GM19035 (cell line): ENCODE results near the gene TPO.

Experiments used
- ATAC-seq: cut with Tn5 transposase; IDR thresholded peaks from one replicate; pipeline ENCODE4 v1.9.1; 2021; ENCODE audit not compliant: unreplicated experiment

TPO gene

DNA sequence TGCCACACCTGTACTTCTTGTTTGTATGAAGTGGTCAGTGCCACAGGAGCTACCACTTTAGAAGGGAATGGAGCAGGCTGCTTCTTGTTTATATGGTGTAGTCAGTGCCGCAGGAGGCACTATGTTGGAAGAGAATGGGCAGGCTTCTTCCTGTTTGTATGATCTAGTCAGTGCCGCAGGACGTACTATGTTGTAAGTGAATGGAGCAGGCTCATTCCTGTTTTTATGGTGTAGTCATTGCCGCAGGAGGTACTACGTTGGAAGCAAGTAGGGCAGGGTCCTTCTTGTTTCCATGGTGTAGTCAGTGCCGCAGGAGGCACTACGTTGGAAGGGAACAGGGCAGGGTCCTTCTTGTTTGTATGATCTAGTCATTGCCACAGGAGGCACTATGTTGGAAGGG, 27.3 kb downstream of the TPO start:
- no peak for ATAC-seq

DNA sequence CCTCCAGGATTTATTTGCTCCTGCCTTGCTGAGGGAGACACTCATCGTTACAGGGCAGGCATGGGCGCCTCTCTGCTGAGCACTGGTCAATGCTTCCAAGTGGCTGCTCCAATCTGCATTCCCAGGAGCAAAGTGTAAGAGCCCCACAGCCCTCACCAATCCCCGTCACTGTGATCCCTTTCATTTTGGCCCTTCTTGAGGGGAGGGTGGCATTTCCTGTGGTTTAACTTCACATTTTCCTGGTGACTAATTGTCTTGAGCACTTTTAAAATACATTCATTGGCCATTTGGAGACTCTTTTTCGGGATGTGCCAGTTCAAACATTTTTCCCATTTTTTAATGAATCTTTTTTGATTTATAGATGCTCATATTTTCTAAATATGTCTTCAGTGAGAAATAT, 33.0 kb downstream of the TPO start:
- no peak for ATAC-seq

DNA sequence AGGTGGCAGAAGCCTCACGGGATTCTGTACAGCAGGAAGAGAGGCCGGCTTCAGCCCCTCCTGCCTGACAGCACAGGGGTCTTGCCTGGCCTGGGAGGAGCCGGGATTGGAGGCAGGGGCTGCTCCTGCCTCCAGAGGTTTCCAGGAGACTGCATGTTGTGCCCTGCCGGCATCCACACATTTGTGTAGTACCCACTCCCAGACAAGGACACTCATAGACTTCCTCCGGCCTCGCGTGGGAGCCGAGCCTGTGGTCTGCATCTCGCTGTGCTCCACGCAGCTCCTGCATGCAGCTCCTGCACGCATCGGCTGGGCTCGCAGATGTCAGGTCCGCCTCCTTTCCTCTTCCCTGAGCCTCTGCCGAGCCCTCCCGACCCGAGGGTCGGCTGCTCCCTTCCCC, 34.7 kb downstream of the TPO start:
- no peak for ATAC-seq

DNA sequence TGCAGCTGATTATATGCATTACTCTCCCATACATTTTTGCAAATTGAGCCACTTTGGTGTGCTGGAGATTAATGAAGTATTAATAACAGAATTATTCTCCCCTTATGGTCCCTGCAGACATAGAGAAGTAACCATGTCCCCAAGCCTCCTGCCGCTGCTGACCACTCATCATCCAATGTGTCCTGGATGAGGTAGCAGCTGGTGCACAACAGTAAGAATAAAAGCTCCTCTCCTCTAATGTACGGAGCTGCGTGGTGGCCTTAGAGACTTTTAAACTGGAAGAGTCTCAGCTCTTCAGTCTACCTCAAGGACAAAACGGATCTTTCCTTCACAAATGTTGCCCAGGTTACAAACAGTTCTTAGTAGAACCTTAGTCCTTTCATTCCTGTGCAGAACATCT, 37.7 kb downstream of the TPO start:
- no peak for ATAC-seq

DNA sequence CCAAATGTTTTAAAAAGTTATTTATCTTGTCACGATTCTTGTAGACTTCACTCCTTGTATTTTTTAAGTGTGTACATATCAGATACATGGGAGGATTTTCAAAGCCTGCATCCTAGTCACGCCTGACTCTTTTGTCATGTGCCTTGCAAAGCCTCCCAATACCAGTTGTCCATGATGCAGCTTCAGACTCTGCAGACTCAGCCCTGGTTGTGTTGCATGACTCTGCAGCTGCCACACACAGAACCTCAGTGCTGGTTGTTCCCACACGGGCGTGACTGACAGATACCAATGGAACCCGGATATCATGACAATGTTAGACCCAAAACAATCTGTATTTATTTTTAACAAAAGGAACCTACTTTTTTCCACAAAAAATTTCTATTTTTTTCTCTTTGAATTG, 38.2 kb downstream of the TPO start:
- no peak for ATAC-seq

DNA sequence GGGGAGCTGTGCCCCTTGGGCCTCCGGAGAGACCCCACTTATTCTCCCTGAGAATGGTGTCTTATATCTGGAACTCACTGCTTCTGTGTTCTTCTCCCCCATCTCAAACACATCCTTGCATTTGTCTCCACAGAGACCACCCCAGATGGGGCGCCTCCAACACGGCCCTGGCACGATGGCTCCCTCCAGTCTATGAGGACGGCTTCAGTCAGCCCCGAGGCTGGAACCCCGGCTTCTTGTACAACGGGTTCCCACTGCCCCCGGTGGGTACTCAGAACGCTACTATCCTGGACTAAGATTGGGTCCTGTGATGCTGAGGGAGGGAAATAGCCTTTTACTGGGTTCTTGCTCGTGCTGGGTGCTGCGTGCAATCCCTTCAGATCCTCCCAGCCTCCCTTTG, 40.3 kb downstream of the TPO start:
- ATAC-seq, result no peak

DNA sequence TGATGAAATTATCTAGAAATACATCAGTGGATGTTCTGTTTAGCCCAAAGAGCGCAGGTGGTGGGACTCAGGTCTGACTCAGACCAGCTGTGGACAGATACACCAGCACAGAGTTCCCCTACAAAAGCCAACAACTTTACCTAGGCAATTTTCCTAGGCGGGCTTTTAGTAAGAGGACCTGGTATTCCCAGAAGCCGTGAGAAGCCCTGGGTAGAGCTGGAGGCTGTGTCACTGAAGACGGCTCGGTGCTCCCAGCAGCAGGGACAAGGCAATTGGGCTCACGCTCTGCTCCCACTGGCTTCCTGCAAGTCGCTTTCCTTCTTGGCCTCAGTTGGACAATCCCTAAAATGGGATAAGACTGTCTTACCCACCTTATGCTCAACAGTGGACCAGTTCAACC, 41.1 kb downstream of the TPO start:
- ATAC-seq, result no peak

DNA sequence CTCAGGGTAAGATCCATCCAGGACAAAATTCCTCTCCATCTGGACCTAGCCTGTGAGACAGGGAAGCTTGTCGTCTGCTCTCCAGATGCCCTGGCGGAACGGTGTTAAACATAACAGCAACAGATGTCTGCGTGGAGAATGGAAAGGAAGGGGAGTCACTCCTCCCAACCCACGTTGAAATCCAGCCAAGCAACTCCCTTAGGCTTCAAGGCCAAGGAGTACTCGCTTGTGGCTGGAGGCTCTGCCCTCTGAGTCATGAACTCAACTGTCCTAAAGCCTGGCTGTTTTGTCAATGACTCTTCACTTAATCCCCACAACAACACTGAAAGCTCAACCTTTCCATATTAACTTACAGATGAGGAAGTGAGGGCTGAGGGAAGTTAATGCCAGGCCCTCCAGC, 42.2 kb downstream of the TPO start:
- no peak for ATAC-seq

DNA sequence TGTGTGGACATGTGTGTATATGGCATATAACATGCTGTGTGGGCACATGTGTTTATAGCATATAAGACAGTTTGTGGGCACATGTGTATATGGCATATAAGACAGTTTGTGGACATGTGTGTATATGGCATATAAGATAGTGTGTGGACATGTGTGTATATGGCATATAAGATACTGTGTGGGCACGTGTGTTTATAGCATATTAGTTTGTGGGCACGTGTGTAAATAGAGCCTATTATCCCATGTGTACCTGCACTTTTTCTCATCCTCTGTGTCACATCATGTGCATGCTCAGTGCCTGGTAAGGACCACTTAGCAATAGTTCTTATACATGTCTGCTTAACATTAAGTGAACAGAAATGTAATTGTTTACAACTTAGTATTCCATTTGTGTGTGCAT, 45.2 kb downstream of the TPO start:
- no peak for ATAC-seq

DNA sequence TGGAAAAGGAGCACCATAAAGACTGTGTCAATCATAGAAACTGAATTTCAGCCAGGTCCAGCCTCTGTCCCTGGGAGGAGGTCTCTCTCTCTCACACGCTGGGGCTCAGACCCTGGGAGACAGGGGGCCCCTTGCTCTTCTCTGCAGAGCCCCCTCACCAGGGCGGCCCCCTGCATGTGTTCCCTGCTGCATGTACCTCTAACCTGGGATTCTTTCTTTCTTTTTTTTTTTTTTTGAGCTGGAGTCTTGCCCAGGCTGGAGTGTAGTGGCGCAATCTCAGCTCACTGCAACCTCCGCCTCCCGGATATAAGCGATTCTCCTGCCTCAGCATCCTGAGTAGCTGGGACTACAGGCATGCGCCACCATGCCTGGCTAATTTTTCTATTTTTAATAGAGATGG, 46.5 kb downstream of the TPO start:
- ATAC-seq, result no peak

DNA sequence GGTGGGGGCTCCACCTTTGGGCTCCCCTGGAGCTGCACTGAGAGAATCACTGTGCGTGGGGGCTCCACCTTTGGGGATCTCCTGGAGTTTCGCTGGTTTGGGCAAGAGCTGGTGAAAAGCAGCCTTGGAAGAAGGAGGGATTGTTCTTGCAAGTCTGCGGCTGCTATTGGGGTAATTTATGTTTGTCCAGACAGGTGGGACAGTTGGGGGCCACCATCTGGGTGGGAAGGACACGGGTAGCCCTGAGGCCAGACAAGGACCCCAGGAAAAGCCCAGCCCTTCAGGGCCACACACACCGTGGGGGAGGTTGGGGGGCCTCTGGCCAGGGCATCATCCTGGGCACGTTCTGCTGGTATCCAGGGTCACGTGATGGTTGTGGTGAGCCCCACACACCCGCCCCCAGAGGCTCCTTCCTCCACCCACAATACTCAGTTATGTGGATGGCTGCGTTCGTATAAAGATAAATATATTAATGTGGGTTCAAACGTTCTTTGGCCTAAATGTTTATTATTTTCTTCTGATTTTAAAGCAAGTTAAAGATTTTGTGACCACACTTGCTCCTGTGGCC, 47.7 kb downstream of the TPO start:
- no peak for ATAC-seq

DNA sequence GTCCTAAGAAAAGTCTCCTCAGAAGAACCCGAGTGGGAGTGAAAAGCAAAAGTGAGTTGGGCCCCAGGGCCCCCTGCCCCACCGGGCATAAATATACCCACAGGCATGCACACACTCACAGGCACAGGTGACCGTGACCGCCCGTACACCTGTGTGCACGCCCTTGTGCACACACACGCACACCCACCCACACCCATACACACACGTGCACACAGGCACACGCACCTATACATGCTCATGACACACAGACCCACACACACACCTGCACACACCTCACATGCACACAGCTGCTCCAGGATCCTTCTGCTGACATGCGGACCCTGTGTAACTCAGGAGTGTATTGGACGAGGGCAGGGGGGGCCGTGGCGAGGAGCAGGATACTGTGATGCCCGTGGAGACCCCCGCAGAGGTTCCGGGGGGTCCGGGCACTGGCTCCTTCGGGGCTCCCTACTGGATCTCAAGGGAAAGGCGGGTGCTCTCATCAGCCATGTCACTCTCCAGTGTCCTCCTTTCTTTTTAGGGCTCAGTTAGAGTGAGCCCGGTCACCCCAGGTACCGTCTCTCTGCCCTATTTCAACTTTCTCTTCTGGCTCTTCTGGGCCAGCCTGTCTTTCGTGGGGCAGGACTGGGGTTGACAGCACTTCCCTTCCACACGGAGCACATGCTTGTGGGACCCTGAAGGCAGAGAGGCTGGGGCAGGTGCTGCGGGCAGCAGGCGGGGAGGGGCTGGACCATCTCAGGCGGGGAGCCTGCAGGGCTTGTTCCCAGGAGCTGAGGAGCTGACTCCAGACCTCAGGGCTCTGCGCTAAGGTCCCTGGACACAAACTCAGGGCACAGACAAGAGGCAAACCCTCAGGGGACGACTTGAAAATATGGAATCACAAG, 48.5 kb downstream of the TPO start:
- no peak for ATAC-seq

DNA sequence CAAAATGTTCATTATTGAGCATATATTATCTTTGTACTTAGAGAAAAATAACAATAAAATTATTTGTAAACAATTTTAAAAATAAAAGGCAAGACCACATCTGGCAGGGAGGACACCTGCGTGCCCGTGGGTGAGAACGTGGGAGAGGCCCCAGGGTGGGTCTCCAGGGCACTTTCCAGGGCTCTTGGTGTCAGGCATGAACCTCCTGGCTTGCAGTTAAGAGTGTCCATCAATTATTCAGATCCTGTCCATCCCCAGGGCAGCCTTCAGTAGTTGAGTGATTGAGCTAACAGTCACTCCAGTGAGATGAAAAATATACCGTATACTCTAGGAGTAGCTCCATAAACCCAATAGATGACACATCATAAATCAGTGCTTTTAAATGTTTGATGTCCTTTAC, 49.7 kb downstream of the TPO start:
- no peak for ATAC-seq

DNA sequence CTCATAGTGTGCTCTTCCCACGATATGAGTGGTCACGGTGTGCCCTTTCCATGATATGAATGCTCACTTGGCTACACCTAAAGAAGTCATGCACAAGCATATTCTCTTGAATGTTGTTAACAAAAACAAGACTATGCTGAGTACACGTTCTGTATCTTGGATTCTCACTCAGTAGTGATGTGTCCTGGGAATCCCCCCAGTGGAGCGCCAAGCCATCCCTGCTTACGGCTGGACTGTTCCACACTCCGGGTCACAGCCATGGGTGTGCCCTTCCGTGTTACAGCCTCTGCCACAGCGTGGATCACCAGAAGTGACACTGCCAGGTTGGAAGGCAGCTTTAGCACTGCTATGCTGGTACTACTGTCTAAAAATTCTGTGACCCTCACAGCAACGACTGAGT, 59.1 kb downstream of the TPO start:
- ATAC-seq, result no peak

DNA sequence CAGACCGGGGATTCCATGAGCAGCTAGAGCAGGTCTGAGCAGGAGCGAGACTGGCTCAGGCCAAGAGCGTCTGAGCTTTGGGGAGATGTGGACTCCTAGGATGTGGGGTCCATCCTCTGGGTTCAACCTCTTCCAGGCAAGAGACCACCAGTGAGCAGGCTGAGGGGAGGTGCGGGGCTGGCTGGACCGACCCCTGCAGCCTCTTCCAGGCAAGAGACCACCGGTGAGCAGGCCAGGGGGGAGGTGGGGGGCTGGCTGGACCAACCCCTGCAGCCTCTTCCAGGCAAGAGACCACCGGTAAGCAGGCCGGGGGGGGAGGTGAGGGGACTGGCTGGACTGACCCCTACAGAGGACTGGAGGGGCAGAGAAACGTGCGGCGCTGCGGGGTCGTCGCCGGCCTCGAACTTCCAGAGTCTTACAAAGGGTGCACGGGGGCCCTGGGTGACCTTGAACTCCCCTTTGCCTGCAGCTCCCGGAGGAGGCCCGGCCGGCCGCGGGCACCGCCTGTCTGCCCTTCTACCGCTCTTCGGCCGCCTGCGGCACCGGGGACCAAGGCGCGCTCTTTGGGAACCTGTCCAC, 63.4 kb downstream of the TPO start:
- no peak for ATAC-seq

DNA sequence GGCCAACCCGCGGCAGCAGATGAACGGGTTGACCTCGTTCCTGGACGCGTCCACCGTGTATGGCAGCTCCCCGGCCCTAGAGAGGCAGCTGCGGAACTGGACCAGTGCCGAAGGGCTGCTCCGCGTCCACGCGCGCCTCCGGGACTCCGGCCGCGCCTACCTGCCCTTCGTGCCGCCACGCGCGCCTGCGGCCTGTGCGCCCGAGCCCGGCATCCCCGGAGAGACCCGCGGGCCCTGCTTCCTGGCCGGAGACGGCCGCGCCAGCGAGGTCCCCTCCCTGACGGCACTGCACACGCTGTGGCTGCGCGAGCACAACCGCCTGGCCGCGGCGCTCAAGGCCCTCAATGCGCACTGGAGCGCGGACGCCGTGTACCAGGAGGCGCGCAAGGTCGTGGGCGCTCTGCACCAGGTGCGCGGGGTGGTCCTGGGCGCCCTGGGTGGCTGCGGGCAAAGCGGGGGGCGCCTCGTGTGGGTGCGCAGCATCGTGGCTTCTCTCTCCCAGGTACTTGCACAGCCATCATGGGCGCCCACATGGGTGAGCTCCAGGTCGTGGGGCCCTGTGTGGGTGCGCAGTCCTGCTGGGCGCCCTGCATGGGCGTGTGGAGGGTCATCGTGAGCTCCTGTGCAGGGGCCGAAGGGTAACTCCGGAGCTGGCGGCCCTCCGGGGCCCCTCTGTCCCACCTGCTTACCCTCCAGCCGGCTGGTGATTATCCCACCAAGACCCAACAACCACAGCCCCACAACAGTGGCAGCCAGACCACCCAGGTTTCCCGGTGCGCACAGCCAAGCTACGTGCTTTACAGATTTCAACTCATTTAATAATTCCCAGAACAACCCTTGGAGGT, 64.2 kb downstream of the TPO start:
- no peak for ATAC-seq

DNA sequence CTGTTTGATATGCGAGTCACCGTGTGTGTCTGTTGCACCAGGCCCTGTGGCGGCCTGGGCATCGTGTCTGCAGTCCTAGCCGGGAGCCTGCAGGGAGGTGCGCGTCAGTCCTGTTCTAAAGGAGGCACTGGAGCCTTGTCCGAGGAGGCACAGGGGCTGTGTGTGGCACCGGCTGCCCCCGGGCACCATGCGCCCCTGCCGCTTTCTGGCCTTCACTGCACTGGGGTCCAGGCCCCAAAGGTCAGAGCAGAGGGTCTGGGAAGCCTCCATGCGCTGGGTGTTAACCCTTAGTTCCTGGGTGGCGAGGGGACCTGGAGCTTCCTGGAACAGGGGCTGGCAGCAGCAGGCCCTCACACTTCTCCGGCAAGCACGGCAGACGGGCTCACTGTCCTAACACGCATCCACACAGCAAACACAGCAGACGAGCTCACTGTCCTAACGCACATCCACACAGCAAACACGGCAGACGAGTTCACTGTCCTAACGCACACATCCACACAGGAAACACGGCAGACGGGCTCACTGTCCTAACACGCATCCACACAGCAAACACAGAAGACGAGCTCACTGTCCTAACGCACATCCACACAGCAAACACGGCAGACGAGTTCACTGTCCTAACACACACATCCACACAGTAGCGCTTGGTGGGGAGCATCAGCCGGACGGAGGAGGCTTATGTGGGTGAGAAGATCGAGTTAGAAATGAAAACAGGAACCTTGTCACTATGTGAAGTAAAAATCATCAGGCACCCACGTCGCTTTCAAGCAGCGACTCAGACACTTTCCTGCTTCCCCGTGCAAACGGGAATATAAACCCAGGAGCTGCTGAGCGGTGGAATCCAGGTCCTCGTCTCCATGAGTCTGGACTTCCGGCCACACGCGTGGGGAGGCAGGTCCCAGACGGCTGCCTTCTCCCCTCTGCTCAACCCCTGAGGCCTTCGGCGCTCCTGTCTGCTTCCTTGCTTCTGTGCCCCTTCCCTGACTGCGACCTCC, 65.3 kb downstream of the TPO start:
- ATAC-seq, result no peak

DNA sequence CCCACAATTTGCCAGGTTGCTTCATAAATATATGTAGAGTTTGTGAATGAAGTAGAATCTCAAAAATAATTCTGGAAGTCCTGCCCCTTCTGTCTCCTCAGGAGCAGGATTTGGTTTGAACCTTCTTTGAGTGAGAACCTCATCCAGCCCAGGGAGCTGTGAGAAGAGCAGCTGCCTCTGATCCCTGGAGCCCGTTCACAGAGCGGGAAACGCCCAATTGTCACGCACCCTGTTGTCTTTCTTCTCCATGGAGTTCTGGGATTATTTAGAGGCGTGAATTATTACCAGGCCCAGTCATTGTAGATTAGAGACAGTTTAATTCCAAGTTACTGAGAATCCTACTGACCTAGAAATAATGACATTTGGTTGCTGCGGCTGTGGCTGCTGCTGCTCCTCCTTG, 66.1 kb downstream of the TPO start:
- no peak for ATAC-seq

DNA sequence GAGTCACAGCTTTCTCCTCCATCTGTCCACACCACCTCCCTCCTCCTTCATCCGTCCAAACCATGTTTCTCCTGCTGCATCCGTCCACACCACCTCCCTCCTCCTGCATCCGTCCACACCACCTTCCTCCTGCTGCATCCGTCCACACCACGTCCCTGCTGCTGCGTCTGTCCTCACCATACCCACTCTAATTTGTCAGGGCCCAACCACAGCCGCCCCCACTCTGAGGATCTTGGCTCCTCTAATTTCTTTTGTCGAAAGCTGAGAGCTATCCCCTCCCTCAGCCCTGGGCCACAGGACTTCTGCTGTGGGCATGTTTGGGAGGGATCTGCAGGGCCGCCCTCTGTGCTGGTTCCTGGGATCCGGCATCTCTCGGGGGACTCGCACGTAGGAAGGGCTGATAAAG, 67.4 kb downstream of the TPO start:
- no peak for ATAC-seq
